Neural progenitor cell (in vitro differentiated cells): ENCODE measurements around the gene LRBA.

Experiments used
- EZH2 ChIP-seq: fragments of 200-600 bp; sonication (generic); IDR thresholded peaks from 2 replicates; pipeline ENCODE4 v1.6.1; 2017; ENCODE audit warnings: antibody characterized with exemption, mild to moderate bottlenecking, moderate library complexity
- TF ChIP-seq, protein P1 (sequence below): fragments of 200-600 bp; sonication (generic); IDR thresholded peaks from 2 replicates; pipeline ENCODE4 v1.5.1; 2017; ENCODE audit warnings: antibody characterized with exemption, mild to moderate bottlenecking

DNA sequence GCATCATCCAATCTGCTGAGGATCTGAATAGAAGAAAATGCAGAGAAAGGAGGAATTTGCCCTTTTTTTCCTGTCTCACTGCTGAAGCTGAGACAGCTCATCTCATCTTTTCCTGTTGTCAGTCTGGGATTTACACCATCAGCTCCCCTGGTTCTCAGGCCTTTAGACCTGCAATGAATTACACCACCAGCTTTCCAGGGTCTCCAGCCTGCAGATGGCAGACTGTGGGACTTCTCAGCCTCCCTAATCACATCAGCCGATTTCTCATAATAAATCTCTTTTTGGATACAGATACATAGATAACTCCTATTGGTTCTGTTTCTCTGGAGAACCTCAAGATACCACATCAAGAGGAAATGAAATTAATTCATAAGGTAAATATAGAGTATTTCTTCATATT lies 567.7 kb downstream of the LRBA start:
- TF ChIP-seq, protein P1, sequence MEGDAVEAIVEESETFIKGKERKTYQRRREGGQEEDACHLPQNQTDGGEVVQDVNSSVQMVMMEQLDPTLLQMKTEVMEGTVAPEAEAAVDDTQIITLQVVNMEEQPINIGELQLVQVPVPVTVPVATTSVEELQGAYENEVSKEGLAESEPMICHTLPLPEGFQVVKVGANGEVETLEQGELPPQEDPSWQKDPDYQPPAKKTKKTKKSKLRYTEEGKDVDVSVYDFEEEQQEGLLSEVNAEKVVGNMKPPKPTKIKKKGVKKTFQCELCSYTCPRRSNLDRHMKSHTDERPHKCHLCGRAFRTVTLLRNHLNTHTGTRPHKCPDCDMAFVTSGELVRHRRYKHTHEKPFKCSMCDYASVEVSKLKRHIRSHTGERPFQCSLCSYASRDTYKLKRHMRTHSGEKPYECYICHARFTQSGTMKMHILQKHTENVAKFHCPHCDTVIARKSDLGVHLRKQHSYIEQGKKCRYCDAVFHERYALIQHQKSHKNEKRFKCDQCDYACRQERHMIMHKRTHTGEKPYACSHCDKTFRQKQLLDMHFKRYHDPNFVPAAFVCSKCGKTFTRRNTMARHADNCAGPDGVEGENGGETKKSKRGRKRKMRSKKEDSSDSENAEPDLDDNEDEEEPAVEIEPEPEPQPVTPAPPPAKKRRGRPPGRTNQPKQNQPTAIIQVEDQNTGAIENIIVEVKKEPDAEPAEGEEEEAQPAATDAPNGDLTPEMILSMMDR, result no peak
- TF ChIP-seq EZH2, result no peak
